H1 (cell line): Measurements from ENCODE around the gene ANXA7. TPM values are rescaled to one million over a fixed set of nuclear protein-coding genes. Genes with fewer than 3 reads are reported as not detected.

Experiments used
- CTCF ChIA-PET: fragments of 300-600 bp; sonication (Branson Sonifier 250); formaldehyde crosslinking; loops from one replicate; lab custom pipeline; 2021; ENCODE audit not compliant: partially characterized antibody; lab: Charles Lee
- POLR2A ChIA-PET: fragments of 300-600 bp; sonication (Branson Sonifier 250); formaldehyde crosslinking; loops from one replicate; lab custom pipeline; 2021; ENCODE audit warnings: inconsistent platforms; ENCODE audit not compliant: partially characterized antibody; lab: Charles Lee
- DNase-seq, 2 experiments: peaks; one replicate each; pipeline versions ENCODE4 v3.0.0 to v3.0.0-alpha.2; 2010 to 2022; ENCODE audit warnings: low spot score in 2 of 2, low read depth in 1 of 2, mixed read lengths in 1 of 2
- FAIRE-seq: peaks from 2 replicates; lab custom pipeline; 2011; peaks lifted over from hg19 to GRCh38; lab: Jason Lieb, UNC
- H2AFZ ChIP-seq: 2 replicates; pipeline ENCODE4 v1.8.1; 2012; ENCODE audit warnings: low read length, inconsistent platforms
- H2AK5ac ChIP-seq: 2 replicates; pipeline ENCODE4 v1.6.1; 2013; ENCODE audit warnings: low read depth, low read length
- H2BK120ac ChIP-seq: replicated peaks from 2 replicates; pipeline ENCODE3; 2013; ENCODE audit warnings: low read depth, low read length, inconsistent platforms
- H2BK12ac ChIP-seq: 2 replicates; pipeline ENCODE4 v1.6.1; 2013; ENCODE audit warnings: low read depth, low read length
- H2BK15ac ChIP-seq: 2 replicates; pipeline ENCODE4 v1.6.1; 2013; ENCODE audit warnings: low read length
- H2BK20ac ChIP-seq: 2 replicates; pipeline ENCODE4 v1.6.1; 2013; ENCODE audit warnings: low read length
- H2BK5ac ChIP-seq: 2 replicates; pipeline ENCODE4 v1.6.1; 2013; ENCODE audit warnings: low read depth, low read length
- H3K14ac ChIP-seq: 2 replicates; pipeline ENCODE4 v1.6.1; 2013; ENCODE audit warnings: inconsistent platforms; ENCODE audit not compliant: insufficient read length
- H3K18ac ChIP-seq: 2 replicates; pipeline ENCODE4 v1.6.1; 2013; ENCODE audit warnings: low read length; ENCODE audit errors: extremely low read depth
- H3K23ac ChIP-seq: 2 replicates; pipeline ENCODE4 v1.6.1; 2013; ENCODE audit warnings: inconsistent platforms; ENCODE audit not compliant: insufficient read length
- H3K23me2 ChIP-seq: 2 replicates; pipeline ENCODE4 v1.6.1; 2013; ENCODE audit warnings: low read depth, low read length
- H3K27ac ChIP-seq: 2 replicates; pipeline ENCODE4 v1.6.1; 2011; ENCODE audit warnings: low read depth, low read length, inconsistent platforms
- H3K27me3 ChIP-seq, 4 experiments: replicated peaks in 1 of 4; 1 replicate in 1 of 4; 2 replicates in 3 of 4; pipeline versions ENCODE4 v1.6.1 to v1.8.1; 2011 to 2013; ENCODE audit warnings: low read length in 3 of 4, mild to moderate bottlenecking in 3 of 4, inconsistent platforms in 2 of 4, mixed read lengths in 2 of 4, moderate library complexity in 1 of 4; ENCODE audit not compliant: control insufficient read depth in 3 of 4, insufficient read depth in 3 of 4; ENCODE audit errors: extremely low read depth in 1 of 4
- H3K36me3 ChIP-seq, 4 experiments: 2 replicates each; pipeline versions ENCODE4 v1.6.1 to v1.8.1; 2011 to 2013; ENCODE audit warnings: mild to moderate bottlenecking in 4 of 4, low read length in 3 of 4, moderate library complexity in 2 of 4, control low read depth in 1 of 4, inconsistent platforms in 1 of 4; ENCODE audit not compliant: insufficient read depth in 4 of 4, control insufficient read depth in 2 of 4
- H3K4ac ChIP-seq: replicated peaks from 2 replicates; pipeline ENCODE3; 2013; ENCODE audit warnings: low read length, low read depth, mixed read lengths, inconsistent platforms; ENCODE audit not compliant: insufficient read length
- H3K4me1 ChIP-seq, 4 experiments: replicated peaks in 1 of 4; 1 replicate in 1 of 4; 2 replicates in 3 of 4; pipeline versions ENCODE4 v1.6.1 to v1.8.1; 2011 to 2013; ENCODE audit warnings: low read length in 3 of 4, inconsistent platforms in 2 of 4, mixed read lengths in 1 of 4; ENCODE audit not compliant: insufficient read depth in 4 of 4, control insufficient read depth in 3 of 4
- H3K4me2 ChIP-seq, 2 experiments: 2 replicates each; pipeline versions ENCODE4 v1.6.1 to v1.8.1; 2011 to 2013; ENCODE audit warnings: low read depth in 2 of 2, low read length in 2 of 2, control low read depth in 1 of 2, inconsistent platforms in 1 of 2, mild to moderate bottlenecking in 1 of 2; ENCODE audit not compliant: insufficient read depth in 1 of 2
- H3K4me3 ChIP-seq, 4 experiments: fragments of 200-600, 300-600 bp in 1 of 4; sonication (generic), shearing (Covaris generic), sonication (Bioruptor Twin) in 1 of 4; 2 replicates each; pipeline versions ENCODE4 v1.5.1 to v1.8.1; 2011 to 2016; ENCODE audit warnings: low read length in 4 of 4, low read depth in 3 of 4, control low read depth in 2 of 4, inconsistent platforms in 2 of 4, mild to moderate bottlenecking in 2 of 4, mixed read lengths in 1 of 4, moderate library complexity in 1 of 4; ENCODE audit not compliant: insufficient read depth in 2 of 4; ENCODE audit errors: extremely low read depth in 1 of 4
- H3K56ac ChIP-seq: replicated peaks from 2 replicates; pipeline ENCODE3; 2013; ENCODE audit warnings: low read depth, mild to moderate bottlenecking, mixed read lengths, low read length, inconsistent platforms; ENCODE audit not compliant: insufficient read length
- H3K79me1 ChIP-seq: 2 replicates; pipeline ENCODE4 v1.6.1; 2013; ENCODE audit warnings: low read depth, low read length, control low read depth
- H3K79me2 ChIP-seq, 2 experiments: 2 replicates each; pipeline versions ENCODE4 v1.6.1 to v1.8.1; 2012 to 2013; ENCODE audit warnings: low read length in 2 of 2, mild to moderate bottlenecking in 2 of 2, inconsistent platforms in 1 of 2; ENCODE audit not compliant: insufficient read depth in 2 of 2, control insufficient read depth in 1 of 2
- H3K9ac ChIP-seq, 4 experiments: replicated peaks in 1 of 4; 1 replicate in 1 of 4; 2 replicates in 3 of 4; pipeline versions ENCODE4 v1.6.1 to v1.8.1; 2011 to 2013; ENCODE audit warnings: low read depth in 3 of 4, low read length in 3 of 4, control low read depth in 2 of 4, mild to moderate bottlenecking in 2 of 4, moderate library complexity in 2 of 4, inconsistent platforms in 1 of 4; ENCODE audit errors: extremely low read depth in 1 of 4
- H3K9me3 ChIP-seq, 2 experiments: 2 replicates each; pipeline versions ENCODE4 v1.6.1 to v1.8.1; 2012 to 2013; ENCODE audit warnings: mild to moderate bottlenecking in 2 of 2, moderate library complexity in 2 of 2, control low read depth in 1 of 2, inconsistent platforms in 1 of 2, low read depth in 1 of 2, low read length in 1 of 2, mixed read lengths in 1 of 2; ENCODE audit not compliant: insufficient read depth in 2 of 2
- H4K20me1 ChIP-seq, 2 experiments: replicated peaks in 1 of 2; 2 replicates each; pipeline versions ENCODE3 to v1.8.1; 2011 to 2013; ENCODE audit warnings: inconsistent platforms in 2 of 2, low read length in 2 of 2, mild to moderate bottlenecking in 1 of 2; ENCODE audit not compliant: insufficient read depth in 2 of 2, control insufficient read depth in 1 of 2
- H4K5ac ChIP-seq: 2 replicates; pipeline ENCODE4 v1.6.1; 2013; ENCODE audit warnings: low read length, low read depth, mixed read lengths, inconsistent platforms; ENCODE audit not compliant: insufficient read length
- H4K8ac ChIP-seq: 2 replicates; pipeline ENCODE4 v1.8.0; 2013; ENCODE audit warnings: mild to moderate bottlenecking, moderate library complexity, low read length, inconsistent platforms; ENCODE audit not compliant: insufficient read depth; ENCODE audit errors: extremely low read depth
- H4K91ac ChIP-seq: replicated peaks from 2 replicates; pipeline ENCODE3; 2013; ENCODE audit warnings: low read length, mixed read lengths, inconsistent platforms; ENCODE audit not compliant: insufficient read length
- BRCA1 ChIP-seq: IDR thresholded peaks from 2 replicates; pipeline ENCODE4 v1.6.1; 2012; ENCODE audit warnings: low read depth, low read length, improper control_type of control experiment
- CBX5 ChIP-seq: fragments of 300-800, 300-1000 bp; sonication (generic); IDR thresholded peaks from 2 replicates; pipeline ENCODE4 v1.7.1; 2016; ENCODE audit warnings: antibody characterized with exemption, low read length, low read depth
- CHD1 ChIP-seq: IDR thresholded peaks from 2 replicates; pipeline ENCODE4 v1.6.1; 2012; ENCODE audit warnings: low read depth, low read length, improper control_type of control experiment
- CREB1 ChIP-seq: IDR thresholded peaks from 2 replicates; pipeline ENCODE4 v1.6.1; 2012; ENCODE audit warnings: inconsistent platforms
- GABPA ChIP-seq: IDR thresholded peaks from 2 replicates; pipeline ENCODE4 v1.6.1; 2011; ENCODE audit warnings: mild to moderate bottlenecking, low read length, moderate library complexity, borderline replicate concordance; ENCODE audit not compliant: insufficient read depth
- JUND ChIP-seq: IDR thresholded peaks from 2 replicates; pipeline ENCODE4 v1.6.1; 2011; ENCODE audit warnings: mild to moderate bottlenecking, improper control_type of control experiment, low read length
- MAX ChIP-seq: IDR thresholded peaks from 2 replicates; pipeline ENCODE4 v1.6.1; 2012; ENCODE audit warnings: inconsistent platforms
- NANOG ChIP-seq: IDR thresholded peaks from 2 replicates; pipeline ENCODE4 v1.6.1; 2011; ENCODE audit warnings: low read length, low read depth, mild to moderate bottlenecking, inconsistent platforms; ENCODE audit not compliant: insufficient read depth, poor library complexity, severe bottlenecking
- PHF8 ChIP-seq: fragments of 200-600 bp; sonication (generic); conservative IDR thresholded peaks from 2 replicates; pipeline ENCODE4 v1.7.1; 2012; ENCODE audit warnings: low read depth, mild to moderate bottlenecking, inconsistent platforms, low read length, moderate library complexity
- POLR2AphosphoS5 ChIP-seq: IDR thresholded peaks from 2 replicates; pipeline ENCODE4 v1.6.1; 2011; ENCODE audit warnings: low read depth, low read length
- RNF2 ChIP-seq: fragments of 200-900, 300-1000 bp; sonication (generic); IDR thresholded peaks from 2 replicates; pipeline ENCODE4 v1.7.1; 2016; ENCODE audit warnings: borderline replicate concordance, low read depth, mild to moderate bottlenecking, antibody characterized with exemption, low read length; ENCODE audit not compliant: poor library complexity, severe bottlenecking; ENCODE audit errors: missing control alignments
- SAP30 ChIP-seq: fragments of 300-600 bp; sonication (generic); IDR thresholded peaks from 2 replicates; pipeline ENCODE4 v1.7.1; 2012; ENCODE audit warnings: low read length, moderate library complexity, mild to moderate bottlenecking, inconsistent platforms; ENCODE audit not compliant: insufficient read depth, insufficient replicate concordance
- TBP ChIP-seq: IDR thresholded peaks from 2 replicates; pipeline ENCODE4 v1.6.1; 2011; ENCODE audit warnings: low read depth, low read length, improper control_type of control experiment
- ZNF274 ChIP-seq: IDR thresholded peaks from 2 replicates; pipeline ENCODE4 v1.7.0; 2012; ENCODE audit warnings: low read length, borderline replicate concordance; ENCODE audit errors: extremely low read depth
- WGBS, 2 experiments: shearing (Covaris generic) in 1 of 2; methylation state at CpG; one replicate each; pipeline versions ENCODE4 v1.1.6 to v1.1.7; 2013 to 2015; ENCODE audit warnings: low lambda C conversion rate in 2 of 2, mixed read lengths in 2 of 2, inconsistent platforms in 1 of 2, low coverage in 1 of 2, missing lambda C conversion rate in 1 of 2; ENCODE audit not compliant: insufficient replicate concordance in 2 of 2, insufficient coverage in 1 of 2, insufficient read length in 1 of 2; ENCODE audit errors: extremely low coverage in 1 of 2, missing lambda C conversion rate in 1 of 2; 5-methylcytosine and 5-hydroxymethylcytosine counted together
- polyA plus RNA-seq, 7 experiments: library from polyadenylated mRNA; depleted of rRNA in 3 of 7; stranded (reverse) in 5 of 7; unstranded in 2 of 7; fragments of >200 nt in 5 of 7; fragments of 200-250 nt in 2 of 7; gene quantifications; 1 replicate in 5 of 7; 2 replicates in 1 of 7; 4 replicates in 1 of 7; pipeline versions ENCODE4 v1.2.1 to v1.2.3, GENCODE V29; 2011 to 2013; ENCODE audit warnings: missing spikeins in 2 of 7, mixed read lengths in 2 of 7
- total RNA-seq: library from RNA; stranded (reverse); fragmentation: NEBNext Ultra II Directional; extraction: Animal tissue kit (Norgen Biotek cat#: 25700); gene quantifications from 2 replicates; pipeline ENCODE4 v1.2.1, GENCODE V29; 2021

The ANXA7 gene
- total and polyA plus RNA-seq, 2 of the 8 experiments (the other 6 are each of a cell fraction or from before 2014, with no cell fraction given) = 37.1 to 63.6 TPM

GRCh38 chr10:73439055-73439454, 25.2 kb upstream of the ANXA7 start:
- no peak overlapping the region for H3K56ac ChIP-seq
- TF ChIP-seq BRCA1 (no peak), ZNF274 (no peak), POLR2AphosphoS5 (no peak), JUND (no peak), CHD1 (no peak), CBX5 (no peak), SAP30 (no peak), PHF8 (no peak), CREB1 (no peak), GABPA (no peak), MAX (no peak), NANOG (no peak), RNF2 (no peak), TBP (no peak)

More at GRCh38 chr10:73439055-73439454, 25.2 kb upstream of the ANXA7 start:
- ChIA-PET POLR2A (no interaction called here), CTCF (no interaction called here)
- H3K4me1 ChIP-seq = no peaks in the 10 kb centered on the region
- 90% methylated on average over 1 of the region's 1 CpG; no CpG with 5 or more reads in 1 of the 2 experiments for WGBS, 2 experiments
- no peaks in the 10 kb centered on the region for H3K27me3 ChIP-seq
- no peaks in the 10 kb centered on the region for H4K20me1 ChIP-seq
- H2BK120ac ChIP-seq = no peak overlapping the region
- H3K23ac ChIP-seq = no peak overlapping the region
- no peak overlapping the region for H3K14ac ChIP-seq
- H3K36me3 ChIP-seq = peaks cover 0 to 9% (median 2%) of the 10 kb centered on the region in 4 experiments; a peak in 2 of 8 replicates
- no peak overlapping the region for H2BK5ac ChIP-seq
- no peak overlapping the region for H4K8ac ChIP-seq
- no peak overlapping the region for H4K5ac ChIP-seq
- no peaks in the 10 kb centered on the region for H3K9me3 ChIP-seq
- H3K27ac ChIP-seq = no peak overlapping the region
- FAIRE-seq (no peak), DNase-seq (no peak)
- no peak overlapping the region for H2BK12ac ChIP-seq
- H2BK20ac ChIP-seq = no peak overlapping the region
- peak overlapping the region in 1 of 4 experiments; percentile 34; a peak in 1 of 7 replicates for H3K9ac ChIP-seq
- no peaks in the 10 kb centered on the region for H3K23me2 ChIP-seq
- no peak overlapping the region for H2AFZ ChIP-seq
- H3K18ac ChIP-seq = no peak overlapping the region
- no peaks in the 10 kb centered on the region for H3K79me2 ChIP-seq
- H2BK15ac ChIP-seq = no peak overlapping the region
- no peak overlapping the region for H3K4ac ChIP-seq
- H3K4me3 ChIP-seq = no peak overlapping the region
- no peak overlapping the region for H4K91ac ChIP-seq
- no peaks in the 10 kb centered on the region for H3K79me1 ChIP-seq
- H3K4me2 ChIP-seq = no peak overlapping the region
- H2AK5ac ChIP-seq = no peak overlapping the region
